Stimulated activated CD4-positive, alpha-beta T cell treated with anti-CD3 and anti-CD28 coated beads, Interleukin-2, amount 100 ng/mL, for 4 hours (primary cell): ENCODE measurements around the gene TRAF3IP1.
A peak's percentile ranks its signal among the peaks of the same experiment; 100 is the strongest.
"Not testable (repeated sequence)": the region's sequence is repeated elsewhere in the genome, so short reads cannot be mapped to it uniquely, and the experiment has no call there.

Source experiments
- DNase-seq: peaks from one replicate; pipeline ENCODE4 v3.0.0-alpha.2; 2020; ENCODE audit warnings: low read depth

Gene TRAF3IP1

DNA sequence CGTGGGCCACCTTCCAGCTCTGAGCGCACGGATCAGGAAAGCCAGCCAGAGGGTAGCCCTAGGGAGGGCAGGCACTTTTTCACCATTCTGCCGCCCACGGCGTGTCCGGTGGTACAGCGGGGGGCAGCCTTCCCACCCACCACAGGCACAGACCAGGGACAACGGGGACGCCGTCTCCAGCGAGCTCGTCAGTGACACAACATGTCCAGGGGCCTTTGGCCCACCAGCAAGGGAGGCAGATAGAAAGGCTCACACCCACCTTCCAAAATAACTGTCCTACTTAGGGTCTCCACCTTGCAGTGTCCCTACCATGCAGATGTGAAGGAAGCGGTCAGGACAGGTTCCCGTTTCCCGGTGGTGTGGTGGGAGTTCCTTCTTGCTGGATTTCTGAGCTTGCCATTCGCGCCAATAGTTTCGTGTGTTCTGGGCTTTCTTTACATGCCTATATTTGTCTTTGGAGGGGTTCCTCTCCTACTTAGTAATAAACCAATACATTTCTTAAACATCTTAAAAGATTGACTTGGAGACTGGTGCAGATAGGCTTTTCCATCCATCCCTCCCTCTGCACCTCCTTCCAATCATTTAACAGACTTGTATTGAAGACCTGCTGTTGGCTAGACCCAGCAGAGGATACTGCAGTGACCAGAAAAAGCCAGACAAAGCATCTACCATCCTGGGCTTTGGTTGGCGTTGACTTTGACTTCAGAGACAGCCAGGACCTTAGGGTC lies 107.3 kb downstream of the TRAF3IP1 start:
- DNase-seq = no peak

GRCh38 chr2:238428866-238429265 lies 108.5 kb downstream of the TRAF3IP1 start:
- DNase-seq = no peak

- DNase-seq = no peak
Measured at GRCh38 chr2:238430781-238431180, 110.5 kb downstream of the TRAF3IP1 start.

DNA sequence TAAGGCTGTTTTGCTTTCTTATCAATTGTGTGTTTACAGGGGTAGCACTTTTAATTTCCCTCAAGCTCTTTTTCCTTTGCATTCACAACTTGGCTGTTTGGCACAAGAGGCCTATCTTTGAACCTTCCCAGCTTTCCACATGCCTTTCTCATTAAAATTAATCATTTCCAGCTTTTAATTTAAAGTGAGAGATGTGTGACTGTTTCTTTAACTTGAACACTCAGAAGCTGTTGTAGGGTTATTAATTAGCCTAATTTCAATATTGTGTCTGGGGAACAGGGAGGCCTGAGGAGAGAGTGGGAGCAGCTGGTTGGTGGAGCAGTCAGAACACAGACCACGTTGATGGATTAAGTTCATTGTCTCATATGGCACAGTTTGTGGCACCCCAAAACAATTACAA lies 111.1 kb downstream of the TRAF3IP1 start:
- DNase-seq = no peak

- no peak for DNase-seq
Measured at GRCh38 chr2:238433300-238433915, 113.1 kb downstream of the TRAF3IP1 start.

DNA sequence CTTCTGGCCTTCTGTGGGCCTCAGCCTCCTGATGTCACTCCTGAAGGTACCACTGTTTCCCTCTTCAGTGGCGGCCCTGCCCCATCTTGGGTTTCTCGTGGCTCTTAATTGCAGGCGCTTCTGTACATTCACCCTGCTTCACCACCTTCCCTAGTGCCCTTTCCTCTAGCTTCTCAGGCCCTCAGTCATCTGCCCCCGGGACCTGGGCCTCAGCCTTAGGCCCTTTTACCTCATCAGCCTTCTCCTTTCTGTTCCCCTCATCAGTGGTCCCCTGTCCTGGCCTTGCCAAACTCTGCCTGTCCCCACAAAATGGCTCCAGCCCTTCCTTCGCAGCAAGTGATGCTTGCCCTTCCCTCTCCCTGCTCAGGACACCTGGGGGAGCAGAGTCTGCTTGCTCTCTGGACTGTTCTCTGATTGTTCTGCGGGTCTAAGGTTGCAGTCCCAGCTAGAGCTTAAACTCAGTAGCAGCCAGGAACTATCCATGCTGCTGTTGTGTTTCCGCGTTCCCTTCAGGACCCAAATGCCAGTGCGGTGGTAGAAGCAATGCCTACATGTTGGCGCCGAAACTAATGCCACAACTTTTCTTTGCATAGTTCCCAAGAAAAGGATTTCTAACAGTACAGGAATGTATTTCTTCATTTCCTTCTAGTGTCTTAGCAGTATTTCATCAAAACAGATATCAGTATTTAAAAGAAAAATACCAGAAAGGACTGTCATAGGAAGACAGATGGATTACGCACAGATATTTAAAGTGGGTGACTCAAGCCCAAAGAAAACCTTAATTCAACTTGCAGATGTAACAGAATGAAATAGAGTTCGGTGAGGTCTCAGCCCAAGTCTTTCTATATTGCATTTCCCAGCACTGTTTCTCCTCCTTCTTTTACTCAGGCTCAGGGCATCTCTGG lies 113.9 kb downstream of the TRAF3IP1 start:
- DNase-seq = no peak

DNA sequence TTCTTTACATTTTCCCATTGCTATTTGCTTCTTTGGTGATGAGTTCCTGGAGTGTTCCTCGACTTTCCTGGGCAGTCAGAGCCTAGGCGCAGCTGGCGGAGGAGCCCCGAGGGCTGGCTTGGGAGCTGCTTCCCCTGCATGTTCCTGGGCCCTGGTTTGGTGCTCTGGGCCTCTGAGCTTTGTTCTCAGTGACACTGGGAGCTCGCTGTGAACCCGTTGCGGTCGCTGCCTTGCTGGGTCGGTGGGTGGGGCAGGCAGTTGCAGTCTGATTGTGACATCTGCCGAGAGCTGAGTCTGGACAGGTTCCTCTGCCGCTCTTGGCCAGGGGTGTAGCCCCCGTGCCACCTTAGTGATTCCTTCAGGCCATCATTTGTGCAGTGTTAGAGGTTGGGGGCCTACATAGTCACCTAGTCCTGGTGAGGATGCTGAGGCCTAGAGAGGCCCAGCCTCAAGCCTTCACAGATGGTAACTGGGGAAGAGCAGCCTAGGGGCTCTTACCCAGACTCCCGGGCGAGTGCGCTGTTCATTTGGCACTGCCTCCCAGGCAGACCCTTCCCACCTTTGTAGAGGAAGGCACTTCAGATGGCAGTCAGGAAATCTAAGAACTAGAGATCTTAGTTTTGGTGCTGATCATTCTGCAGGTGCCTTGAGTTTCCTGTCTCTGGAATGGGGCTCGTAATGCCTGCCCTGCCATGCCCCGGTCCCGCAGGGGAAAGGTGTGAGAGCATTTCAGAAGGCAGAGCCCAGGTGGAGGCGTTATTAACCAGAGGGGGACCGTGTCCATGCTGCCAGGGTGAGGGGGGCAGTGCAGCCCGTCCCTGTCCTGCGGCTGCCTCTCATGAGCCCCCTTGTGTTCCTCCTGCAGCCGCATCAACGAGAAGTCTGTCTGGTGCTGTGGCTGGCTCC lies 114.8 kb downstream of the TRAF3IP1 start:
- DNase-seq = no peak

- no peak for DNase-seq
Measured at GRCh38 chr2:238435752-238436096, 115.4 kb downstream of the TRAF3IP1 start.

DNA sequence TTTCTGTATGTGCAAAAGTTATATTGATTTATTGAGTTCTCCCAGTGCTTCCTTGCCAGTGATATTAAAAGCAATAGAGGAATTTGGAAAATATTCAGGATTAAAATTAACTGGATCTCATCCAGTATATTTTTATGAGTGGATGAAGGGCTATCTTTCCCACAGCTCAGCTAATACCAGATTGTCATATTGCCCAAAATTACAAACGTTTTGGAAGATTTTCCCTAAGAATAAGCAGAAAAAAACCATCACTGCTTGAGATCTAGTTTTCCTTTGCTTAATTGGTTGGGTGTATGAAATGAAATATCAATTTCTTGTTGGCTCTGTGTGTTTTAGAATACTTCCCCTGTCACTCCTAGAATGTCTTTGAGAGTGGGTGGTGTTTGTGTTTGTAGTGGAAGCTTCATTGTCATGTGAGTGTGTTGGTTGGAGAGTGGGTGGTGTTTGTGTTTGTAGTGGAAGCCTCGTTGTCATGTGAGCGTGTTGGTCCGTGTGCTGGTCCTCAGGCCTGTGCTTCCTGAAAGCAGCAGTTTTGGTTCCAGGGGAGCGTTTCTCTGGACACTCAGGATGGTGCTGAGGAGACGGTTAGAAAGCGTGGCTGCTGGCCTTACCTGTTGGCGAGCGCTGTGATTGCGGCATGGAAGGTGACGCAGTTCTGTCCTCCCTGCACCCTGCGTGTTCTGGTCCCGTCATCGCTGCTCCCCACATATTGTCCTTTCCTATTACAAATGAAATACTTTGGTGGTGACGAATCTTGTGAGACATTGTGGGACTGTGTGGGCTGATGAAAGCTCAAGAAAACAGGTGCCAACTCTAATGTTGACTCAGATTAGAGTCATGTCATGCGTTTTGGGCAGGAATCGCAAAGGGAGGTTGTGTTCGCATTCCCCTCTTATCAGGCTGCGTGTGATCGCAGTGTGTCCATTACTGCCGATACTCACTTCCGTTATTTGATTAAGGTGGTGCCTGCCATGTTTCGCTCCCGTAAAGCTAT lies 118.8 kb downstream of the TRAF3IP1 start:
- peak; percentile 55 for DNase-seq

- DNase-seq = no peak
Measured at GRCh38 chr2:238439917-238440316, 119.6 kb downstream of the TRAF3IP1 start.

DNA sequence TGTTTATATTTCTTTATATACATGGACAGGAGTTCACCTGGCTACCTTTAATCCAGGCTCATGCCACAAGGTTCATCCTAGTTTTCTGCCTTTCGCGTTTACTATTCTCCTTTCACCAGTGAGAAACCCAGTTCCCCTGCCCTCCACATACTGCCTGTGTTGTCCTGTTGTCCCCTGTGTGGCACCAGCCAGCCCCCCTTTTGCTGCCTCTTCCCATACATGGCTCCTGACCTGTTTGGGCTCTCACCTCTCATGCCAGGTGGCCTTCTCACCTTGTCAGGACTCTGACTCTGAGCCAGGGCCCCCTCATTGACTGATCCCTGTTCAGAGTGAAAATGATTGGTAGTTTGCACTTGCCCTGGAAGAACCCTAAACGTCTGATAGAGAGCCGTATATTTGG lies 120.0 kb downstream of the TRAF3IP1 start:
- DNase-seq = no peak

DNA sequence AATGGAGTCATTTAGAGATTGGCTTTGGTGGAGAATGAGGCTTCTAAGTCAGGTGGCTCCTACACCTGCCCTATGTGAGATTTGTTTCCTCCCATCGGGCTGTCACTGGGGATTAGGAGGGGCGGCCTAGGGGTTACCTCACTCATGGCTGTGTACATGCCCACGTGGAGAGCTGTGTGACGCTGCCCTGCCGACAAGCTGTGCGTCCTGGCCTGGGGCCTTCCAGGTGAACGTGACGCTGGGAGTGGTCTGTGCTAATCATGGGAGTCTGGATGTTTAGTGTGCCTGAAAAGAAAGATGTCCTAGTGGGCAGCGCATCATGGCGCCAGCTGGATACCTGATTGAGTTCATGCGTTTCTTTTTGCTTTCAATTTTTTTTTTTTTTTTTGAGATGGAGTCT lies 120.4 kb downstream of the TRAF3IP1 start:
- no peak for DNase-seq

DNA sequence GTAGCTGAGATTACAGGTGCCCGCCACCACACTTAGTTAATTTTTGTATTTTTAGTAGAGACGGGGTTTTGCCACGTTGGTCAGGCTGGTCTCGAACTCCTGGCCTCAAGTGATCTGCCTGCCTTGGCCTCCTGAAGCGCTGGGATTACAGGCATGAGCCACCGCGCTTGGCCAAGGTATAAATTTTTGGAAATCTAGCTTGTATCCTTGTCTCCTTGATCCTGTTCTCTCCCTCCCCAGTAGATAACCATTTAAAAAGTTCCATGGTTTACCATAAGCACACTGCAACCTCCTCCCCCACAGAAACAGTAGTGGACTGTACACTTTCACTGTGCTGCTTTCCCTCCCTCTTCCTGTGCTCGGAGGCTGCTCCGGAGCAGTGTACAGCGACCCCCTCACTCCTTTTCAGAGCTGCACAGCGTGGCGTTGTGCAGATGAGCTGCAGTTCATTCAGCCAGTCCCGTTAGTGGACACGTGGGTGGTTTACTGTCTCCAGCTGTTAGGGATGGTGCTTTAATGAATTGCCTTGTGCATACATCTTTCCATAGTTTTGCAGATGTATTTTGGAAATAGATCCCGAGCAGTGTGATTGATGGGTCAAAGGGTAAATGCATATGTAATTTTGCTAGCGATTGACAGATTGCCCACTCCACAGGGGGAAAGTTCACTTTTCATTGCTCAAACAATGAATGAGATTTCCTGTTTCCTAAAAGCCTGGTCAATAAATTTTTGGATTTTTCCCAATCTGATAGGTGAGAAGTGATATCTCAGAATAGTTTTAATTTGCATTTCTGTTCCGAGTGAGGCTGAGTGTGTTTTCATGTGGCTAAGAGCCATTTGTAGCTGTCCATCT lies 121.2 kb downstream of the TRAF3IP1 start:
- no peak for DNase-seq

GRCh38 chr2:238442257-238442656 lies 121.9 kb downstream of the TRAF3IP1 start:
- not testable (repeated sequence) for DNase-seq

- no peak for DNase-seq
Measured at GRCh38 chr2:238444242-238444641, 123.9 kb downstream of the TRAF3IP1 start.

- no peak for DNase-seq
Measured at GRCh38 chr2:238445409-238446190, 125.3 kb downstream of the TRAF3IP1 start.

DNA sequence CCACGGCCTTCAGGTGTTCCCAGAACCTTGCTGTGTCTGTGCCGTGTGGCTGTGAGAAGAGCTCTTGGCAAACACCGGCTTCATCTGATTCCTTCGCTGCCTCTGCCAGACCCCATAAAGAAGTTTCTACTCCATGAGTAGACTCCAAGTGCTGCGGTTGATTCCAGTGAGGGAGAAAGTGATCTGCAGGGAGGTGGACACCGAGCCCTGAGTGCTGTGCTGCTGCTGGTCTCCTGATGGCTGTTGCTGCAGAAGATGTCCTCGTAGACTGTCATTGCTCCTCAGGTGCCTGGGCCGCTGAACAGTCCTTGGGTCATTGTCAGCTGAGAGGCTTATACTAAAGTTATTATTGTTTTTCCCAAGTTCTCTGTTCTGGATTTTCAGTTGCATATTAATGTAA lies 126.1 kb downstream of the TRAF3IP1 start:
- DNase-seq = no peak

DNA sequence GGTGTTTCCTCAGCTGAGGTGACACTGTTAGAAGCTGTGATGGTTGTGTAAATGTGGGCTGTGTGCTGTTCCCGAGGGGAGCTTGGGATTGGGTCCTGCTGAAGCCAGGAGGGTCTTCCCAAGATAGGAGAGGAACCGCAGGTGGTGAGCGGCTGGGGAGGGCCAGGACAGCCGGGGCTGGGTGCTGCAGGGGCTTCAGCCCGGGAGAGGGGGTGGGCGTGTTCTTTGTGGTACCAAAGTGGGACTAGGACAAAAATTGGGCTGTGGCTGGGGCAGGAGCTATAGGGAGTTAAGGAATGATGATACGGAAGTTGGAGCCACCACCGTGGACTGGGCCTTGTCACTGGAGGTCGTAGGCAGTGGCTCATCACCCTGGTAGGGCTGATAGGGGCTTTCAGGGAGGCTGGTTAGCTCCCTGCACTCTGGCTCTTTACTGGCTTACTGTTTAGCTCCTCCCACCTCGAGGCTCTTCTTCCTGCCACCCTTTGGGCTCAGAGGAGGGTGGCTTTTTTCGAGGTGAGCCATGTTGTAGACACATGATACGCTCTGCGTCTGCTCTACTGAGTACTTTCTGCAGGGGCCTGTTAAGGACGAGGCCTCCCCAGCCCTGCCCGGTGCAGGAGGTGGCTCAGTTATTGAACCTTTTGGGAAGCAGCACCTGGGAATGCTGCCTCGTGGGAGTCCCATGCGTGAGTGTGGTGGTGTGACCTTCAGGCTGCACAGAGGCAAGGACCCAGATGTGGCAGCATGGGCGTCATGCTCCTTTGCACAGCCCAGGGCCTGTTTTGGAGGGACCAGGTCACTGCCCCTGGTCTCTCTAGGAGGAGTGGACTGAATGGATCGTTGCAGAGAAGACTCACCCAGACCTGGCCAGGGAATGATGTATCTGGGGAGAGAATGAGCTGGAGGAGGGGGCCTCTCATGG lies 128.0 kb downstream of the TRAF3IP1 start:
- DNase-seq = no peak
